IPS DF 4.7 (cell line): Measurements from ENCODE around the gene CTSL.

Source experiments
- DNase-seq: peaks from one replicate; pipeline ENCODE4 v3.0.0-alpha.2; 2013; ENCODE audit warnings: low spot score; ENCODE audit errors: extremely low read depth

The CTSL gene

GRCh38 chr9:87725900-87726709 lies at the start of gene CTSL:
Gene CTSL, plus strand, starts transcription at chr9:87726119. Its CDS starts 1,485 bp downstream, at chr9:87727604.
- DNase-seq = peak; percentile 66

DNA sequence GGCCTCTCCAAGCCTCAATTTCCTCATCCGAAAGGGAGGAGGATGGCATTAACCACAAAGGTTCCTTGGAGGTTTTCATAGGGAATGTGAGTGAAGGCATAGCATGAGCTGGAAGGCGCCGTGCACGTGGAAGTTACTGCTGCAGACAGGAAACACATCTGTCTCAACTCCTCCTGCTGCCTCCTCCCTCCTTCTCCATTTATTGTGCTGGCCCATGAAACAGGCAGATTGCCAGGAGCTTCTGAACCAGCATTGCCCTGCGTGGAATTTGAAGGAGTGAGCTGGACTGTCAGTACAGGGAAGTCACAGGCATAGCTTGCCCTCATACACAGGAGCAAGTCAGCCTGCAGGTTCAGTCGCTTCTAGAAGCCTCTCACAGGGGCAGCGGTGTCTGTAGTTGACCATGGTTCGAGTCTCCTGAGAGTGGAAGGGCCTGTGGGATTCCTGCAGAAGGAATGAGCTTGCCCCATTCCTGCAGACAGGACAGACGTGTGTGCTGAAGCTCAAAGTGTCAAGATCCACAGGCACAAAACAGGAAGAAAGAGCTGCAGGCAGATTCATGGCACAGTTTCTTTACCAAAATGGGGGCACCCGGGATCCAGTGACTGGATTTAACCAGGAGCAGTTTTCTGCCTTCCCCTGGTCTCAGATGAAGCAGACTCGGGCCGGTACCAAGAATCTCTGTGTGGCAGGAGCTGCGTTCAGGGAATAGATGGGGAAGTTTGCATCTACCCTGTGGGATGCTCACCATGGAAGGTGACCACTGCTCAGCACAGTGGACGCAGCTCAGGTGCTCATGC lies 48.7 kb upstream of the CTSL start:
- no peak for DNase-seq

GRCh38 chr9:87677776-87678587 lies 47.9 kb upstream of the CTSL start:
- DNase-seq = no peak

- peak; percentile 58 for DNase-seq
These were observed 47.1 kb upstream of the CTSL start for GRCh38 chr9:87678650-87679355.

DNA sequence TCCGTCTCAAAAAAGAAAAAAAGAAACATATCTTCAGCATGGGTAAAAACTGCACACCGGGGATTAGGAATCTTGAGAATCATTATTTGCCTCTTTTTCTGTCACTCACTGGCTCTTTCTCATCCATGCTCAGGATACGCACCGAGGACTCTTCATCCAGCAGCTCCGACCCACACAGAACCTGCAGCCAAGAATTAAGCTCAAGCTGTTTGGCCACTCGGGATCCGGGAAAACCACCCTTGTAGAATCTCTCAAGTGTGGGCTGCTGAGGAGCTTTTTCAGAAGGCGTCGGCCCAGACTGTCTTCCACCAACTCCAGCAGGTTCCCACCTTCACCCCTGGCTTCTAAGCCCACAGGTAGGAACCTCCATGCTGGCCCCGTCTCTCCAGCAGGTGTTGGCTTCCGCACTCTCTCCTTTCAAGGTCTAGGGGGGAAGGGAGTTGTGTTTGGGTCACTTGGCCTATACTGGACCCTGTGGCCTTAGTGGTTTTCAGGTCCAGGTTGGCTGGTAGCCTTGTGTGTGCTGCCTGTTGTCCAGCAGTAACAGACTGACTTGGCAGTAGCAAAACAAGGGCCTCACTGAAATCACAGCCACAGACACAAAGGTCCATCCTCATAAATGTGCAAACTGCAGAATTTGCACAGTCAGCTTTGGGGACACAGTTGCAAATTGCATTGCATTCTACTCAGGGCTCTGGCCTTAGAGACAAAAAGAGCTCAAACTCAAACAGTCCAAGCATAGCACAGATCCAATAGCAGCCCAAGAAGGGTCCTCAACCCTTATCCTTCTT lies 44.5 kb upstream of the CTSL start:
- no peak for DNase-seq

- no peak for DNase-seq
These were observed 43.8 kb upstream of the CTSL start for GRCh38 chr9:87682085-87682484.

DNA sequence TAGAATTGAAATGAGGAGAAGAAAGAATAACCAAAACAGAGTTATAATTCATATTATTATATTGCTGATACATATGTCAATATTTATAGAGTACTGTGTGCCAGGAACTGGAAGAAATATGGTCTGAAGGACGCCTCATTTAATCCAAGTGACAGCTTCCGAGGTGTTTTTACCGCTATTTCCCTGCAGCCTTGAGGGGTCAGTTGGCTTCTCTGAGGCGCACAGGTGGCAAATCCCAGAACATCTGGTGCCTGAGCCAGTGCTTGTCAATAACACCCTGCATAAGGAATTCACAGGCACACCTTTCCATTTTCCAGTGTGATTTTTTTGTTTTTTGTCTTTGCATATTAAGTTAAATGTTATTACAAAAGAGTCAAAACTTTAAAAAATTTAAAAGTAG lies 43.3 kb upstream of the CTSL start:
- no peak for DNase-seq

GRCh38 chr9:87683751-87684626 lies 41.9 kb upstream of the CTSL start:
- no peak for DNase-seq

DNA sequence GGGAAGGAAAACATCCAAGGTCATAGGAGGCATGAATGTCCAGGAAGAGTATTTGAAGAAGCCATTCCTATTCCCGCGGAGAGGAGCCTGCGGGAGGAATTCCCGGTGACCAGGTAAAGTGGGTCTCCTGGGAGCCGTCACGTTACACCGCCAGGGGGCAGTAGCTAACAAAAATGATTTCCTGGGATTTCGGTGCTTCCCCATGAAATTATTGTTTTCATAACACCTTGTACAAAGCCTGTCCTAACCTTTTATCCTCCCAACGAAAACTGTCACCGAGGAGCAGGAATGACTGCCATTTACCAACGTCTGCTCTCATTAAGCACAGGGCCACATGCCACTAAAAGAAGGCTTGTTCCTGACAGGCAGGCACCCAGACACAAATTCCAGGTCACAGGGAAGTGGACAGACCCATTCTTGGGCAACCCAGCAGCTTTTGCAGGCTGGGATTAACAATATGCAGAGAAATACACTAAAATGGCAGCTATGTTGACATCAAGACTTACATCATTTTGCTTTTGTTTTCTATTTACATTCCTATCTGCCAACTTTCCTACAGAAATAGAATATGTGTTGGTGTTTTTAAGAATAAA lies 41.2 kb upstream of the CTSL start:
- no peak for DNase-seq

DNA sequence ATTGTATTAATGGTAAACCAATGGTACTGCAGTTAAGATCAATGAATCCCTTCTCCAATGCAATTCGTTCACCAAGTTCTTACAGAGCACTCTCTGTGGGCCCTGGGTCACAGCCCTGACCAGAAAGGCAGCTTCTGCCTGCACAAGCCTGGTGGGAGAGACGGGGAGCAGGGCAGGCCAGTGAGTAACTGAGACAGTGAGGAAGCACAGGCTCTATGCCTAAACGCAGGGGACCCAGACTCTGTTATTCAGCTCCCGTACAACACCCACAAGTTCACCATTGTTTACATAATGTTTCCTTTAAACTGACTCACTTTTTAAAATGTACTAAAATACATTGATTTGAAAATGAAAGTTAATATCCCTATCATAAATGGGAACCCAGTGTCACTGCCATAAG lies 40.5 kb upstream of the CTSL start:
- no peak for DNase-seq

- DNase-seq = no peak
These were observed 39.9 kb upstream of the CTSL start for GRCh38 chr9:87685871-87686519.

DNA sequence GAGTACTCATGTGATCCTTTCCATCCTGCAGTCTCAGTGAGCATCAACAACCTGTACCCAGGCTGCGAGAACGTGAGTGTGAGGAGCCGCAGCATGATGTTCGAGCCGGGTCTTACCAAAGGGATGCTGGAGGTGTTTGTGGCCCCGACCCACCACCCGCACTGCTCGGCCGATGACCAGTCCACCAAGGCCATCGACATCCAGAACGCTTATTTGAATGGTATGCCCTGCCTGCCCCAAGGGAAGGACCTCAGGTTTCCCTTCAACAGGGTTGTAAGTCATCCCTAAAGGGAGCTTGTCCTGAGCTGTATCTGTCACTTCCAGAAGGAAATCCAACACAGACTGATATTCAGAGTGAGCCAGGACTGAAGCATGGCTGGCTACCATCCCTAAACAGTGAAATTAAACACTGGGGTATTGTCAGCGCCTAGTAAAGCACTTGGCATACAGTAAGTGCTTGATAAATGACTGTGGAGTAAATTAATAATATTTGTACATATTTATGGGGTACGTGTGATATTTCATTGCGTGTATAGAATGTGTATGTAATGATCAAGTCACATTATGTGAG lies 39.3 kb upstream of the CTSL start:
- DNase-seq = no peak

- DNase-seq = no peak
These were observed 38.7 kb upstream of the CTSL start for GRCh38 chr9:87687207-87687606.

GRCh38 chr9:87694236-87694755 lies 31.6 kb upstream of the CTSL start:
- no peak for DNase-seq

- DNase-seq = no peak
These were observed 30.4 kb upstream of the CTSL start for GRCh38 chr9:87695523-87695922.

- DNase-seq = no peak
These were observed 29.3 kb upstream of the CTSL start for GRCh38 chr9:87696641-87697040.

DNA sequence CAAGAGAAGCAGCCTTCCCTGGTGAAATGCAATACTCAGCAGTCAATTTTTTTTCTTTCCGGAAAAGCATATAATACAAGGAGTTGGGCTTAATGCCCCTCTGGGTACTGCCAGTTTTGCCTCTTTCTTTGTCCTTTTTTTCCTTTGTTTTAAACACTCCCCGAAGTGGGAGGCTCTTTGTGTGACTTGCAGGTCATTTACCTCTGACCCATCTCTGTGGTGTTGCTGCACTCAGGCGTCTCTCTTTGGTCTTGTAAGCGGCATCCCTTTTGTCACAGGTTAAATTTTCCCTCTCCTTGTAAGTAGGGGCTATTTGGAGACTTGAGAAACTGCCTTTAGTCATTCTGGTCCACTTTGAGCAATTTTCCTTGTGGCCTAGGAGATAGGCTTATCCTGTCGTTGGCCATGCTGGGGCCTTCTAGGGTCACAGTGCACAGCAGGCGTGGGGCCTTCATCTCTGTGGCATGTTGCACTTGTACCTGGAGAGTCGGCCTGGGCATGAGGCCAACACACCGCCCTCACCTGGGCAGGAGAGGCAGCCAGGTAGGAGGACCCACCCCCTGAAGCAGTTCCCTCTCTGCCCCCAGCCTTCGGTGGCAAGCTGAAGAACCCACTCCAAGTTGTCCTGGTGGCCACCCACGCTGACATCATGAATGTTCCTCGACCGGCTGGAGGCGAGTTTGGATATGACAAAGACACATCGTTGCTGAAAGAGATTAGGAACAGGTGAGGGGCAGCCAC lies 27.7 kb upstream of the CTSL start:
- no peak for DNase-seq
